MM.1S (cell line): ENCODE measurements around the gene TIMM10.
A peak's percentile ranks its signal among the peaks of the same experiment; 100 is the strongest.
"Not testable (repeated sequence)": the region's sequence is repeated elsewhere in the genome, so short reads cannot be mapped to it uniquely, and the experiment has no call there.

ENCODE experiments used
- DNase-seq: peaks from one replicate; pipeline ENCODE4 v3.0.0-alpha.2; 2015
- H2AFZ ChIP-seq: fragments of 300-600 bp; sonication (generic); 2 replicates; pipeline ENCODE4 v1.6.0; 2016; ENCODE audit warnings: antibody characterized with exemption, low read length
- H3F3A ChIP-seq: fragments of 300-600 bp; sonication (generic); 2 replicates; pipeline ENCODE4 v1.6.1; 2016; ENCODE audit warnings: mild to moderate bottlenecking, antibody characterized with exemption, low read length, moderate library complexity, mixed read lengths; ENCODE audit not compliant: insufficient read depth
- H3K27ac ChIP-seq: fragments of 300-600 bp; sonication (generic); 2 replicates; pipeline ENCODE4 v1.5.1; 2016; ENCODE audit warnings: mild to moderate bottlenecking, low read length
- H3K27me3 ChIP-seq: fragments of 300-600 bp; sonication (generic); replicated peaks from 2 replicates; pipeline ENCODE4 v1.6.0; 2016; ENCODE audit warnings: low read length; ENCODE audit not compliant: insufficient read depth
- H3K36me3 ChIP-seq: fragments of 300-600 bp; sonication (generic); replicated peaks from 2 replicates; pipeline ENCODE4 v1.6.1; 2016; ENCODE audit warnings: mild to moderate bottlenecking, low read length, mixed read lengths; ENCODE audit not compliant: insufficient read depth
- H3K4me1 ChIP-seq: fragments of 300-600 bp; sonication (generic); 2 replicates; pipeline ENCODE4 v1.6.1; 2016; ENCODE audit warnings: low read length, mixed read lengths
- H3K4me2 ChIP-seq: fragments of 300-600 bp; sonication (generic); 2 replicates; pipeline ENCODE4 v1.6.0; 2016; ENCODE audit warnings: low read depth, low read length
- H3K4me3 ChIP-seq: fragments of 300-600 bp; sonication (generic); 2 replicates; pipeline ENCODE4 v1.5.1; 2016; ENCODE audit warnings: low read length, mixed read lengths
- H3K79me2 ChIP-seq: fragments of 300-600 bp; sonication (generic); 2 replicates; pipeline ENCODE4 v1.6.1; 2016; ENCODE audit warnings: mixed run types, low read length, mixed read lengths
- H3K9ac ChIP-seq: fragments of 300-600 bp; sonication (generic); 2 replicates; pipeline ENCODE4 v1.6.1; 2016; ENCODE audit warnings: low read length, mixed read lengths
- H3K9me2 ChIP-seq: fragments of 300-600 bp; sonication (generic); replicated peaks from 2 replicates; pipeline ENCODE4 v1.6.1; 2016; ENCODE audit warnings: mild to moderate bottlenecking, low read length, mixed read lengths; ENCODE audit not compliant: insufficient read depth
- H3K9me3 ChIP-seq: fragments of 300-600 bp; sonication (generic); replicated peaks from 2 replicates; pipeline ENCODE4 v1.6.1; 2016; ENCODE audit warnings: mild to moderate bottlenecking, low read length, mixed read lengths; ENCODE audit not compliant: insufficient read depth
- H4K20me1 ChIP-seq: fragments of 300-600 bp; sonication (generic); 2 replicates; pipeline ENCODE4 v1.6.1; 2016; ENCODE audit warnings: mild to moderate bottlenecking, low read length, moderate library complexity, mixed read lengths; ENCODE audit not compliant: insufficient read depth
- EZH2 ChIP-seq: fragments of 300-600 bp; sonication (generic); optimal IDR thresholded peaks from 2 replicates; pipeline ENCODE3; 2017; ENCODE audit warnings: low read depth, mild to moderate bottlenecking, antibody characterized with exemption, low read length, mixed read lengths
- EZH2phosphoT487 ChIP-seq: fragments of 300-600 bp; sonication (generic); IDR thresholded peaks from 2 replicates; pipeline ENCODE4 v1.6.1; 2018; ENCODE audit warnings: antibody characterized with exemption, low read length
- TF ChIP-seq, protein P1 (sequence below): fragments of 300-600 bp; sonication (generic); IDR thresholded peaks from 2 replicates; pipeline ENCODE4 v1.5.1; 2016; ENCODE audit warnings: antibody characterized with exemption, low read length, mixed read lengths

Gene TIMM10

DNA sequence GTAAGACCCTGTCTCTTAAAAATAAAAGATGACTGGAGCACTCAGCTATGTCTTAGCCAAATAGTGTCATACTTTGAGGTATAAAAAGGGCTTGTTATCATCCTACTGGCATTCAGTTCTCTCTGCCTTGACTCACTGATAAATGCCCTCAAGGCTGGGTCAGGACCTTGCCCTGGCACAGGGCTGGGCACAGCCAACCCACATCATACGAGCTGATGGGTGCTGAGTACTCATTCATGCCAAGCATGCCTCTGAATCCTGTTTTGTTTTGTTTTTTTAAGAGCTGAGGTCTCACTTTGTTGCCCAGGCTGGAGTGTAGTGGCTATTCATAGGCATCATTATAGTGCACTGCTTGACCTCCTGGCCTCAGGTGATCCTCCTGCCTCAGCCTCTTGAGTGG lies 8.8 kb upstream of the TIMM10 start:
- DNase-seq = no peak
- Histone ChIP-seq H3K79me2 (no peaks in the 10 kb centered on the region), H3K4me3 (no peak overlapping the region), H2AFZ (no peak overlapping the region), H3F3A (no peaks in the 10 kb centered on the region), H3K27ac (no peak overlapping the region), H3K36me3 (no peaks in the 10 kb centered on the region), H3K4me2 (no peak overlapping the region), H3K9me2 (no peaks in the 10 kb centered on the region), H3K27me3 (no peaks in the 10 kb centered on the region), H4K20me1 (no peaks in the 10 kb centered on the region), H3K9me3 (no peaks in the 10 kb centered on the region), H3K9ac (no peak overlapping the region), H3K4me1 (no peaks in the 10 kb centered on the region)
- TF ChIP-seq EZH2 = no peak
- TF ChIP-seq, protein P1, sequence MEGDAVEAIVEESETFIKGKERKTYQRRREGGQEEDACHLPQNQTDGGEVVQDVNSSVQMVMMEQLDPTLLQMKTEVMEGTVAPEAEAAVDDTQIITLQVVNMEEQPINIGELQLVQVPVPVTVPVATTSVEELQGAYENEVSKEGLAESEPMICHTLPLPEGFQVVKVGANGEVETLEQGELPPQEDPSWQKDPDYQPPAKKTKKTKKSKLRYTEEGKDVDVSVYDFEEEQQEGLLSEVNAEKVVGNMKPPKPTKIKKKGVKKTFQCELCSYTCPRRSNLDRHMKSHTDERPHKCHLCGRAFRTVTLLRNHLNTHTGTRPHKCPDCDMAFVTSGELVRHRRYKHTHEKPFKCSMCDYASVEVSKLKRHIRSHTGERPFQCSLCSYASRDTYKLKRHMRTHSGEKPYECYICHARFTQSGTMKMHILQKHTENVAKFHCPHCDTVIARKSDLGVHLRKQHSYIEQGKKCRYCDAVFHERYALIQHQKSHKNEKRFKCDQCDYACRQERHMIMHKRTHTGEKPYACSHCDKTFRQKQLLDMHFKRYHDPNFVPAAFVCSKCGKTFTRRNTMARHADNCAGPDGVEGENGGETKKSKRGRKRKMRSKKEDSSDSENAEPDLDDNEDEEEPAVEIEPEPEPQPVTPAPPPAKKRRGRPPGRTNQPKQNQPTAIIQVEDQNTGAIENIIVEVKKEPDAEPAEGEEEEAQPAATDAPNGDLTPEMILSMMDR = no peak
- no peak for TF ChIP-seq EZH2phosphoT487

DNA sequence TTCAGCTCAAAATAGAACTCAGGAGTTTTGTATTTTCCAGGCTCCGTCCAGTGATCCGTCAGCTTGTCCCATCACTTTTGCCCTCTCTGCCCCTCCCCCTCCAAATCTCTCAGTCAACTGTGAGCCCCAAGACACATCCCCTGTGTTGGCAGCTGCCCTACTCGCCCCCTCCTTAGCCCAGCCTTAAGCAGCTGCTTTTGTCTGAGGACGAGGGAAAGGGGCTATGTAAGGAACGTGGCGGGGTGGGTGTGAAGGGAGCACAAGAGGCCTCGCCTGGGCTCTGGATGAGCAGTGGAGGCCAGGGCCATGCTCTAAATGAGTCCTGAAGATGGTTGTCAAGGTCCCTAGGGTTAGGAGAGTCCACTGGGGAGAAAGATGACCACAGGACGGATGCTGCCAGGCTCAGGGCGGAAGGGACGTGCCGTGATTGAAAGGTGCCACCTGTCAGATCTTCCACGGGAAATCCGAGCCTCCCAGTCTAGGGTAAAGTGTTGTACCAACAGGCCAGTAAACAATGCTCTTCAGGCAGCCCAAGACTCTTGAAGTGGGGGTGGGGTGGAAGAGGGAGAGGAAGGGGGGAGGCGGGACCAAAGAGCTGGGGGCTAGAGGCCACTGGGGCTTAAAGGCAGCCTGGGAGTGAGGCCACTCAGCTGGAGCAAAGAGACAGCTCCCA lies 6.5 kb upstream of the TIMM10 start, which contains the start of gene SMTNL1:
Gene SMTNL1 (plus strand): TSS at position 649 of the 673 bp plus-strand sequence. CDS start 5,048 bp downstream, outside the sequence.
- Histone ChIP-seq H3K9ac (no peak within 1 kb of the TSS), H3K27me3 (no peaks in the 10 kb centered on the region), H3K79me2 (no peaks in the 10 kb centered on the region), H2AFZ (no peak within 1 kb of the TSS), H3K4me1 (no peaks in the 10 kb centered on the region), H3K9me2 (no peaks in the 10 kb centered on the region), H3K4me2 (no peak within 1 kb of the TSS), H3K9me3 (no peaks in the 10 kb centered on the region), H3K36me3 (no peaks in the 10 kb centered on the region), H3F3A (no peaks in the 10 kb centered on the region), H3K4me3 (no peak within 1 kb of the TSS), H4K20me1 (no peaks in the 10 kb centered on the region), H3K27ac (no peak within 1 kb of the TSS)
- no peak for DNase-seq
- no peak for TF ChIP-seq EZH2phosphoT487
- no peak for TF ChIP-seq EZH2
- TF ChIP-seq, protein P1 = no peak

DNA sequence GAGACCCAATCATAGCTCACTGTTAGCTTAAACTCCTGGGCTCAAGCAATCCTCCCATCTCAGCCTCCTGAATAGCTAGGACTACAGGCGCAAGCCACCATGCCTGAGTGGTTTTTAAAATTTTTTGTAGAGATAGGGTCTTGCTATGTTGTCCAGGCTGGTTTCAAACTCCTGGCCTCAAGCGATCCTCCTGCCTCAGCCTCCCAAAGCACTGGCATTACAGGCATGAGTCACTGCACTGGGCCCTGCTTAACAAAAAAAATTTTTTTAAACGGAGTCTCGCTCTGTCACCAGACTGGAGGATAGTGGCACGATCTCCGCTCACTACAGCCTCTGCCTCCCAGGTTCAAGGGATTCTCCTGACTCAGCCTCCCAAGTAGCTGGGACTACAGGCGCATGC lies 3.9 kb upstream of the TIMM10 start:
- H3K9me2 ChIP-seq, H3K27me3 ChIP-seq, H3K4me3 ChIP-seq, H4K20me1 ChIP-seq, H3K27ac ChIP-seq, H3K4me2 ChIP-seq, DNase-seq, H3K9ac ChIP-seq, H3K36me3 ChIP-seq, H3K9me3 ChIP-seq, H2AFZ ChIP-seq, H3F3A ChIP-seq: not testable (repeated sequence)
- H3K79me2 ChIP-seq = peaks cover 11% of the 10 kb centered on the region
- H3K4me1 ChIP-seq = peaks cover 11% of the 10 kb centered on the region; the same call in 1 of the 2 replicates

DNA sequence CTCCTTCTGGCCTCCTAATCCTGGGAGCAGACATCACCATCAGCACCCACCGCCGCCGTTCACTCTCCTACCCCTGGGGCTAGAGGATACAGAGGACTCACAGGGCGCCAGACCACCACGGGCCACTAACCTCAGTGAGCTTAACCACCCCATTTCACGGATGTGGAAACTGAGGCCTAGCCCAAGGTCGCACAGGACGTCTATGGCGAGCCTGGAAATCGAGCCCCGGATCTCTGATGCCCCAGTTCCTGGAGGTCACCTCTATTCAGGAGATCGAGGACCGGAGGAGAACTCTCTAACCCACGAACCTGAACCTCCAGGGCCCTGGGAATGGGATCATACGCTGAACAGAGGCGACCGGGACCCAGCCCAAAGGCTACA lies 349 bp downstream of the TIMM10 start:
- H2AFZ ChIP-seq = peak overlapping the region; percentile 79
- peak overlapping the region; percentile 33; the same call in 1 of the 2 replicates for H3K27ac ChIP-seq

More for the DNA sequence above, 349 bp downstream of the TIMM10 start:
- H3K9ac ChIP-seq = peak overlapping the region; percentile 90
- no peaks in the 10 kb centered on the region for H3K9me3 ChIP-seq
- H3K27me3 ChIP-seq = no peaks in the 10 kb centered on the region
- no peak for TF ChIP-seq EZH2phosphoT487
- TF ChIP-seq EZH2 = no peak
- TF ChIP-seq, protein P1 = no peak
- H3F3A ChIP-seq = peaks cover 7% of the 10 kb centered on the region; the same call in 1 of the 2 replicates
- no peaks in the 10 kb centered on the region for H3K36me3 ChIP-seq
- peak; percentile 28 for DNase-seq
- H4K20me1 ChIP-seq = no peaks in the 10 kb centered on the region
- peak overlapping the region; percentile 92 for H3K4me3 ChIP-seq
- H3K4me2 ChIP-seq = peak overlapping the region; percentile 71
- no peaks in the 10 kb centered on the region for H3K9me2 ChIP-seq
- peaks cover 19% of the 10 kb centered on the region; the same call in 1 of the 2 replicates for H3K4me1 ChIP-seq
- peaks cover 35% of the 10 kb centered on the region for H3K79me2 ChIP-seq
